Kidney (tissue), 14 donors: ENCODE data around the gene CXCR2. TPM values are rescaled to one million over a fixed set of nuclear protein-coding genes. Genes with fewer than 3 reads are reported as not detected.

Experiments used
- DNase-seq, 5 donors: peaks; one replicate each; pipeline ENCODE4 v3.0.0-alpha.2; 2013 to 2020
- FAIRE-seq: peaks from 2 replicates; lab custom pipeline; 2012; peaks lifted over from hg19 to GRCh38; lab: Jason Lieb, UNC
- H3K27ac ChIP-seq, 2 donors: one replicate each; pipeline ENCODE4 v1.7.0; 2013; ENCODE audit warnings: low read depth in 2 of 2, low read length in 2 of 2, inconsistent platforms in 1 of 2
- H3K27me3 ChIP-seq: one replicate; pipeline ENCODE4 v1.7.1; 2013; ENCODE audit warnings: low read length, inconsistent platforms; ENCODE audit not compliant: control insufficient read depth, insufficient read depth
- H3K36me3 ChIP-seq, 3 donors: one replicate each; pipeline versions ENCODE4 v1.7.0 to v1.7.1; 2013; ENCODE audit warnings: low read length in 3 of 3, control low read depth in 1 of 3, inconsistent platforms in 1 of 3; ENCODE audit not compliant: insufficient read depth in 3 of 3, control insufficient read depth in 2 of 3
- H3K4me1 ChIP-seq, 3 donors: one replicate each; pipeline versions ENCODE4 v1.7.0 to v1.7.1; 2013; ENCODE audit warnings: low read length in 3 of 3, inconsistent platforms in 1 of 3, low read depth in 1 of 3; ENCODE audit not compliant: control insufficient read depth in 2 of 3, insufficient read depth in 2 of 3
- H3K4me3 ChIP-seq, 3 donors: one replicate each; pipeline versions ENCODE4 v1.7.0 to v1.8.1; 2013; ENCODE audit warnings: low read length in 3 of 3, control low read depth in 1 of 3, inconsistent platforms in 1 of 3
- H3K9ac ChIP-seq, 3 donors: one replicate each; pipeline versions ENCODE4 v1.7.0 to v1.7.1; 2013; ENCODE audit warnings: low read length in 3 of 3, control low read depth in 1 of 3, inconsistent platforms in 1 of 3
- H3K9me3 ChIP-seq, 3 donors: one replicate each; pipeline versions ENCODE4 v1.7.0 to v1.7.1; 2013; ENCODE audit warnings: low read length in 3 of 3, control low read depth in 1 of 3, inconsistent platforms in 1 of 3; ENCODE audit not compliant: control insufficient read depth in 2 of 3, insufficient read depth in 1 of 3
- CTCF ChIP-seq: IDR thresholded peaks from 3 replicates; pipeline ENCODE4 v1.5.1; 2012; ENCODE audit warnings: mild to moderate bottlenecking, moderate library complexity, borderline replicate concordance; ENCODE audit not compliant: insufficient read depth; ENCODE audit errors: extremely low read depth
- intact Hi-C: fragments of 100-400 bp; cut with DNase I; formaldehyde crosslinking; loops from one replicate; pipeline ENCODE4 v1.11.1; 2022
- polyA plus RNA-seq: library from polyadenylated mRNA; stranded (reverse); fragments of 350-450 nt; fragmentation: Illumina TruSeq; extraction: RNeasy Lipid Tissue Mini Kit (QIAGEN cat#74804); gene quantifications from one replicate; pipeline ENCODE4 v1.2.3, GENCODE V29; 2014; ENCODE audit warnings: low read depth, low replicate concordance; ENCODE audit not compliant: insufficient read depth
- total RNA-seq: library from RNA; stranded (reverse); fragmentation: NEBNext Ultra II Directional; extraction: Animal tissue kit (Norgen Biotek cat#: 25700); gene quantifications from one replicate; pipeline ENCODE4 v1.2.1, GENCODE V29; 2021
- donor health status: control.
- donor health status: control.
- donor health status: control.
- donor health status: control.
- donor health status: control.
- donor health status: DM: yes; HTN: yes; CAD: no.
- donor health status: Normal renal cell carcinoma (clear cell type).

CXCR2 gene
- total and polyA plus RNA-seq, 2 donors from 2014 or later = 0.44 TPM; not detected in 1

- no peak for TF ChIP-seq CTCF
- no peak overlapping the region for H3K4me3 ChIP-seq
- H3K27ac ChIP-seq = no peak overlapping the region
- no peaks in the 10 kb centered on the region for H3K27me3 ChIP-seq
- intact Hi-C loops = no loop called here
- H3K9ac ChIP-seq = no peak overlapping the region
- no peaks in the 10 kb centered on the region for H3K4me1 ChIP-seq
- H3K9me3 ChIP-seq = peaks cover 0 to 4% (median 0%) of the 10 kb centered on the region in 3 donors
- FAIRE-seq (no peak), DNase-seq (no peak)
- H3K36me3 ChIP-seq = no peaks in the 10 kb centered on the region
Measured at GRCh38 chr2:218081063-218081462, 44.8 kb upstream of the CXCR2 start.

DNA sequence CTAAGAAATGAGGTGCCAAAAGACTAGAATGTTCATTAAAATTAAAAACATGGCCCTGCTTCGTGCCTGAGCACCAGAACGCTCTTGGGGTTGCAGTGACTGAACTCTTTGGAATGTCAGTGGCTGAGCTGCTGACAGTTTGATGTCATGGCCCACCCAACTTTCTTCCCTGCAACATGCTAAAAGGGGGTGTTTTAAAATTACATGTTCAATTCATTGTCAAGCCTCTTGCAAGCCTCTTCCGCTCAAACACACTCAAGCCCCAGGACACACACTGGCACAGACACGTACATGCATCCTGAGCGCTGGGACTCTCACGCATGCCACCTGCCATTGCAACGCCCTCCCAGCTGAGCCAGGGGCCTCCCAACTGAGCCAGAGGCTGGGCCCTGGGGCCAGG is 44.1 kb upstream of the CXCR2 start:
- intact Hi-C loops = no loop called here
- no peak overlapping the region for H3K4me3 ChIP-seq
- H3K9me3 ChIP-seq = peaks cover 0 to 8% (median 0%) of the 10 kb centered on the region in 3 donors
- FAIRE-seq = no peak
- H3K4me1 ChIP-seq = no peaks in the 10 kb centered on the region
- H3K27me3 ChIP-seq = no peaks in the 10 kb centered on the region
- H3K27ac ChIP-seq = no peak overlapping the region
- TF ChIP-seq CTCF = no peak
- no peak for DNase-seq
- no peaks in the 10 kb centered on the region for H3K36me3 ChIP-seq
- H3K9ac ChIP-seq = no peak overlapping the region

DNA sequence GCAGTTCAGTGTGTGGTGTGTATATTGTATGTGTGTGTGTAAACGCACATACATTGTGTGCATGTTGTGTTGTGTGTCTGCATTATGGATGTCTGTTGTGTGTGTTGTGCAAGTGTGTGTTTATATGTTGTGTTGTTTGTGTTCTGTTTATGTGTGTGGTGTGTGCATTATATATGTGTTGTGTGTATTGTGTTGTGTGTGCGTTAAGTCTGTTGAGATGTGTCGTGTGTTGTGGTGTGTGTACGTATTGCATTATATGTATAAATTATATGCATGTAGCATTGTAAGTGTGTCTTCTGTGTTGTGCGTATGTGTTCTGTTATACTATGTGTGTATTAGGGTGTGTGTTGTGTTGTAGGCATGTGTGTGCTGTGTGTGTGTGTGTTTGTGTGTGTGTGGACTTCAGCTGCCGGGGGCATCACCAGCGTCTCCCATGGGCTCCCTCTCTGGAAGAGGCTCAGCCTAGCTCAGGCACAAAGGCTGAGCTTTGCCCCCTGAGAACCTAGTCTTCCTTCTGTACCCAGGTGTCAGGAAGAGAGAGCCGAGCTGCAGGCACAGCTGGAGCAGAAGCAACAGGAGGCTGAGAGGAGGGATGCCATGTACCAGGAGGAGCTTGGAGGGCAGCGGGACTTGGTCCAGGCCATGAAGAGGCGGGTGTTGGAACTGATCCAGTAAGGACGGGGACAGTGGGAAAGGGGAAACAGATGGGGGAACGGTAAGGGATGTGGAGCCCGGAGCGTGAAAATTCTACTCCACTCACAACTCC is 43.1 kb upstream of the CXCR2 start:
- H3K27ac ChIP-seq = no peak overlapping the region
- peaks cover 0 to 9% (median 0%) of the 10 kb centered on the region in 3 donors for H3K9me3 ChIP-seq
- FAIRE-seq = no peak
- no peak for TF ChIP-seq CTCF
- H3K9ac ChIP-seq = no peak overlapping the region
- intact Hi-C loops = no loop called here
- no peaks in the 10 kb centered on the region for H3K36me3 ChIP-seq
- no peaks in the 10 kb centered on the region for H3K27me3 ChIP-seq
- no peaks in the 10 kb centered on the region for H3K4me1 ChIP-seq
- H3K4me3 ChIP-seq = no peak overlapping the region
- no peak for DNase-seq
